GM12891 (cell line): ENCODE results near the gene RIBC1.

Experiments
- PAX5 ChIP-seq: IDR thresholded peaks from 2 replicates; pipeline ENCODE4 v1.6.1; 2011; ENCODE audit warnings: low read length, moderate library complexity, mild to moderate bottlenecking; ENCODE audit not compliant: insufficient read depth, severe bottlenecking
- POLR2A ChIP-seq: IDR thresholded peaks from 2 replicates; pipeline ENCODE4 v1.6.1; 2011; ENCODE audit warnings: low read depth, low read length, control low read depth
- POLR2AphosphoS5 ChIP-seq: IDR thresholded peaks from 2 replicates; pipeline ENCODE4 v1.6.1; 2011; ENCODE audit warnings: low read depth, low read length, control low read depth
- SPI1 ChIP-seq: IDR thresholded peaks from 2 replicates; pipeline ENCODE4 v1.6.1; 2011; ENCODE audit warnings: low read depth, low read length, control low read depth
- TAF1 ChIP-seq: IDR thresholded peaks from 2 replicates; pipeline ENCODE4 v1.6.1; 2011; ENCODE audit warnings: low read depth, low read length, control low read depth

DNA sequence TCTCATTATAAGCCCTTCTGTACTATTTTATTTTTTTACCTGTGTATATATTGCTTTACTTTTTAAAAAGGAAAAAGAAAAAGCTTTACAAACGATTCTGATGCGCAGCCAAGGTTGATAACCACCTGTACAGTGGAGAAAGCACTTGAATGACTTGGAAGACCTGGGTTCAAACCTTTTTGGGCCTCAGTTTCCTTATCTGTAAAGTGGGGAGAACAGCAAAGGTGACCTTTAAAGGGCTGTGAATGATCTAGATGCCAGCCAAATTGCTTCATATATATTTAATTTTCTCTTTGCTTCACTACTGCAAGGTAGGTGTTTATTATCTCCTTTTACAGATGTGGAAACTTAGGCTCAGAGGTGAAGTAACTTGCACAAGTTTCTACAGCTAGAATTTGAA is 45.2 kb upstream of the RIBC1 start:
- no peak for TF ChIP-seq POLR2A
- TF ChIP-seq POLR2AphosphoS5 = no peak
- no peak for TF ChIP-seq TAF1
- no peak for TF ChIP-seq SPI1
- no peak for TF ChIP-seq PAX5
